GM10266 (cell line): Measurements from ENCODE around the gene DPYSL4.

ENCODE experiments used
- DNase-seq: peaks from one replicate; pipeline ENCODE4 v3.0.0; 2012; ENCODE audit errors: extremely low spot score
- CTCF ChIP-seq: IDR thresholded peaks from 2 replicates; pipeline ENCODE4 v1.5.1; 2012; ENCODE audit warnings: mild to moderate bottlenecking, low read depth; ENCODE audit not compliant: control insufficient read depth, insufficient read depth; ENCODE audit errors: missing control alignments

DPYSL4 gene

GRCh38 chr10:132199854-132200311 is 13.1 kb downstream of the DPYSL4 start:
- no peak for DNase-seq

GRCh38 chr10:132200344-132201110 is 13.8 kb downstream of the DPYSL4 start:
- no peak for DNase-seq
- TF ChIP-seq CTCF, result no peak

More at GRCh38 chr10:132199854-132200311, 13.1 kb downstream of the DPYSL4 start:
- no peak for TF ChIP-seq CTCF

- no peak for TF ChIP-seq CTCF
These were observed 14.6 kb downstream of the DPYSL4 start for GRCh38 chr10:132201111-132201969.

GRCh38 chr10:132202070-132202970 is 15.6 kb downstream of the DPYSL4 start:
- no peak for DNase-seq

More at GRCh38 chr10:132201111-132201969, 14.6 kb downstream of the DPYSL4 start:
- DNase-seq, result no peak

GRCh38 chr10:132203256-132204077 is 16.7 kb downstream of the DPYSL4 start:
- TF ChIP-seq CTCF, result no peak
- no peak for DNase-seq

More at GRCh38 chr10:132202070-132202970, 15.6 kb downstream of the DPYSL4 start:
- TF ChIP-seq CTCF, result no peak
